Ectodermal cell (in vitro differentiated cells): ENCODE results near the gene RNF208.

Experiments
- H3K27ac ChIP-seq: 2 replicates; pipeline ENCODE4 v1.7.0; 2013; ENCODE audit warnings: mild to moderate bottlenecking, low read depth, low read length; ENCODE audit not compliant: insufficient read depth, poor library complexity, severe bottlenecking
- H3K27me3 ChIP-seq: 2 replicates; pipeline ENCODE4 v1.7.0; 2013; ENCODE audit warnings: mild to moderate bottlenecking, low read length; ENCODE audit not compliant: insufficient read depth, control insufficient read depth, poor library complexity, severe bottlenecking
- H3K36me3 ChIP-seq: one replicate; pipeline ENCODE4 v1.7.0; 2013; ENCODE audit warnings: low read length; ENCODE audit not compliant: control insufficient read depth, insufficient read depth
- H3K4me1 ChIP-seq: one replicate; pipeline ENCODE4 v1.7.0; 2013; ENCODE audit warnings: low read length; ENCODE audit not compliant: control insufficient read depth, insufficient read depth
- H3K4me3 ChIP-seq: 2 replicates; pipeline ENCODE4 v1.7.0; 2013; ENCODE audit warnings: low read depth, low read length, control low read depth; ENCODE audit not compliant: insufficient read depth
- H3K9me3 ChIP-seq: 2 replicates; pipeline ENCODE4 v1.7.0; 2013; ENCODE audit warnings: mild to moderate bottlenecking, low read length, moderate library complexity; ENCODE audit not compliant: control insufficient read depth
- WGBS, 2 experiments: methylation state at CpG; one replicate each; pipeline ENCODE4 v1.1.7; 2013; ENCODE audit warnings: missing lambda C conversion rate in 2 of 2; 5-methylcytosine and 5-hydroxymethylcytosine counted together

Gene RNF208

DNA sequence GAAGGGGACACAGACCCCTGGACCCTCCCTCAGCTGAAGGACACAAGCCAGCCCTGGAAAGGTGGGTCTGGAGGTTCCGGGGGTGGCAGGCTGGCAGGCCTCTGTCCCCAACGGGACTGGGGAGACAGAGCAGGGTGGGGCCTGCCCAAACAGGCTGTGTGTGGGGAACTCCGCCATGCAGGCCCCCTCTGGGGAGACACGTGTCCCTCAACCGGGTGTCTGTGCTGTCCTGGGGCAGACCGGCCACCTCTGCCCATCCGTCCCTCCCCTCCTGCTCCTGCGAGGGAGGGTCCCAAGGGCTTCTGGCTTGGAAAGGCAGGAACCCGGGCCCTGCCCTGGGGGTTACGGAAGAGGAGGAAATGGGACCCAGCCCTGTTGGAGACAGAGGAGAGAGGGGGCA lies 10.1 kb upstream of the RNF208 start:
- WGBS, 2 experiments: 90 to 91% methylated on average over 10 of the region's 10 CpGs
- Histone ChIP-seq H3K36me3 (no peaks in the 10 kb centered on the region), H3K27me3 (no peaks in the 10 kb centered on the region), H3K4me1 (peaks cover 10% of the 10 kb centered on the region), H3K27ac (no peak overlapping the region), H3K4me3 (no peak overlapping the region), H3K9me3 (no peaks in the 10 kb centered on the region)

DNA sequence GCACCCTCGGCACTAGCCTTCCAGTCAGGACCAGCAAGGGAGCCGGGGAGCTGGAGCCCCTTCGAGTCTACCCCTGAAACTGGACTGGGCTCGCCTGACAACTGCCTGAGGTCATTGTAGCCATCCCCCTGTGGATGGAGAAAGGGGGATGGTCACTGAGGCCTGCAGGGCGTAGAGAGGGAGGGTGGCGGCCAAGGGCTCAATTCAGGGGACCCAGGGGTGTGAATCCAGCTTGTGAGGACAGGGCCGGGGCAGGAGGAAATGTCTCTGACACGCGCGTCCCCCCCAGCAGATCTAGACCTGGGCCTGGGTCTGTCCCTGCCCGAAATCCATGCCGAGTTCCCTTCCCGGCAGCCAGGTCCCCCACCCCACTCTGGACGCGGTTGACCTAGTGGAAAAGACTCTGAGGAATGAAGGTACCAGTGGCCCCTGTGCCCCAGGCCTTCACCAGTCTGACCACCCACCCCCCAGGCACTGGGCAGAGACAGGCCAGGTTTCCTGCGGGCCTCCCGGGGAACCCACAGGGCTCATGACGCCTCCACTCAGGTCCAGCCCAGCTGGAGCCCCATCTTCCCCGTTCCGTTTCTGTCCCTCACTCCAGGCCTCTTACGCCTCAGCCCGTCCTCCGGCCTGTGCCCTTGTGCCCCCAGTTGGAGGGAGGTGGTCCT lies 9.5 kb upstream of the RNF208 start:
- Histone ChIP-seq H3K27ac (no peak overlapping the region), H3K9me3 (no peaks in the 10 kb centered on the region), H3K4me3 (no peak overlapping the region), H3K4me1 (peaks cover 4% of the 10 kb centered on the region), H3K27me3 (no peaks in the 10 kb centered on the region), H3K36me3 (no peaks in the 10 kb centered on the region)
- 91 to 92% methylated on average over 23 of the region's 23 CpGs for WGBS, 2 experiments

DNA sequence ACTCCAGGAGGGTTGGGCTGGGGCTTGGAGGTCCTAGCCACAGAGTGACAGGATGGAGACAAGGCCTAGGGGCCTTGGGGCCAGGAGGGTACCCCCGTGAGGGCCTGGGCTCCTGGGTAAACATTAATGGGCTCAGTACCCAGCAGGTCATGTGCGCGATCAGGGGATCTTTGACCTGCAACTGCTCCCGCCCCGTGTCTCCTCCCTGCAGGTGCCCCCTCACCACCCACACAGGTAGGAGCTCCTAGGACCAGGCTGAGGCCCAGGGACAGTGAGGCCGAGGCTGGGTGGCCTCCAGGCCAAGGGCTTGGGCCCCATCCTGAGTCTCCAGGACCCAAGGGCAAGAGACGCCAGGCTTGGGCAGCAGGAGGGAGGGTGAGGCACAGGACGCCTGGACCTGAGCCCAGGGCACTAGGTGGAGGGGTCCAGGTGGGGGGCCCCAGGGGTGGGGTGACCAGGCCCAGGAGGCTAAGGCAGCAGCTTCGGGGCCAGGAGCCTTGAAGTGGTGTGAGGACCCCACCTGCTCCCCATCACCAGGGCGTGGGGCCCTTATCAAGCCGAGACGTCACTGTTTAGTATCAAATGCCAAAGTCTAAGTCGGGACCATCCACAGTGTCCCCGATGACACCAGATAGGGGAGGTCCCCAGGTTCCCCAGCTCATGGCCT lies 8.8 kb upstream of the RNF208 start, which contains the start of gene SLC34A3:
SLC34A3 (plus strand) TSS at position 197 of the 667 bp plus-strand sequence. CDS start 802 bp downstream, outside the sequence.
- no peaks in the 10 kb centered on the region for H3K27me3 ChIP-seq

DNA sequence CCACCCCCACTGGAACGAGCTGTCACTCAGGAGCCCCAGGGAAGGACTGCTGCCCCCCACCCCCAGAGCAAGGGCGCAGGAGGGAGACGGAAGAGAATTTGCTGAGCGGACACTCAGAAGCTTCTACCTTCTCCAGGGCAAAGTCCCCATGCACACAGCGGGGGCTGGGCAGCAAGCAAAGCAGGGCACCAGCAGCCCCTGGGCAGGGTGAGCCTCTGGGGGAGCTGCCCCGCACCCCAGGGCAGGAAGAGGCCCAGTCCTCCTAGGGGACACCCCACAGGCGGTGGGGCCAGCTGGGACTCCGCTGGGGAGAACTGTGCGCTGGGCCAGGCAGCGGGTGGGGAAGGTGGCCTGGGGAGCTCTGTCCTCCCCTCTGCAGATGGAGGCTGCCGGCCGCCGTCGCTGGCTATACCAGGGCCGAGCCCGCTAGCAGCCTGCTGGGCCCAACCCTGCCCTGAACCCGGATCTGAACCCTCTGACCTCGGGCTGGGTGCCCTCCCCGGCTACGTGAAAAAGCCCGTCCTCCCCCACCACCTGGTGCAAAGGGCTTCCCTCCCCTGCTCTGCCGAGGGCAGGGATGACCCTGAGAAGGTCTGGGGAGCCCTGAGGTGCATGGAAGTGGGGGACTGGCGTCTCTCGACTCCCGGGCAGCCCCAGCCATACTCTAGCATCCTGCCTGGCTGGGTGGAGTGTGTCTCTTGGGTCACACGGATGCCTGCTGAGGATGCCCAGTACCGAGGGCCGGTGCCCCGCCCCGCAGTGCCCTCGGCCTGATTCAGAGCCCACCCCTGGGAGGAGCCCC lies 8.1 kb upstream of the RNF208 start:
- Histone ChIP-seq H3K4me1 (no peaks in the 10 kb centered on the region), H3K36me3 (no peaks in the 10 kb centered on the region), H3K27me3 (no peaks in the 10 kb centered on the region), H3K27ac (no peak overlapping the region), H3K9me3 (no peaks in the 10 kb centered on the region), H3K4me3 (no peak overlapping the region)
- 84 to 85% methylated on average over 31 of the region's 31 CpGs for WGBS, 2 experiments

More for the DNA sequence above, 8.8 kb upstream of the RNF208 start, which contains the start of gene SLC34A3:
- Histone ChIP-seq H3K36me3 (no peaks in the 10 kb centered on the region), H3K4me3 (no peak within 1 kb of the TSS), H3K9me3 (no peaks in the 10 kb centered on the region), H3K4me1 (no peaks in the 10 kb centered on the region), H3K27ac (no peak within 1 kb of the TSS)
- WGBS, 2 experiments: 86 to 89% methylated on average over 14 of the region's 14 CpGs

DNA sequence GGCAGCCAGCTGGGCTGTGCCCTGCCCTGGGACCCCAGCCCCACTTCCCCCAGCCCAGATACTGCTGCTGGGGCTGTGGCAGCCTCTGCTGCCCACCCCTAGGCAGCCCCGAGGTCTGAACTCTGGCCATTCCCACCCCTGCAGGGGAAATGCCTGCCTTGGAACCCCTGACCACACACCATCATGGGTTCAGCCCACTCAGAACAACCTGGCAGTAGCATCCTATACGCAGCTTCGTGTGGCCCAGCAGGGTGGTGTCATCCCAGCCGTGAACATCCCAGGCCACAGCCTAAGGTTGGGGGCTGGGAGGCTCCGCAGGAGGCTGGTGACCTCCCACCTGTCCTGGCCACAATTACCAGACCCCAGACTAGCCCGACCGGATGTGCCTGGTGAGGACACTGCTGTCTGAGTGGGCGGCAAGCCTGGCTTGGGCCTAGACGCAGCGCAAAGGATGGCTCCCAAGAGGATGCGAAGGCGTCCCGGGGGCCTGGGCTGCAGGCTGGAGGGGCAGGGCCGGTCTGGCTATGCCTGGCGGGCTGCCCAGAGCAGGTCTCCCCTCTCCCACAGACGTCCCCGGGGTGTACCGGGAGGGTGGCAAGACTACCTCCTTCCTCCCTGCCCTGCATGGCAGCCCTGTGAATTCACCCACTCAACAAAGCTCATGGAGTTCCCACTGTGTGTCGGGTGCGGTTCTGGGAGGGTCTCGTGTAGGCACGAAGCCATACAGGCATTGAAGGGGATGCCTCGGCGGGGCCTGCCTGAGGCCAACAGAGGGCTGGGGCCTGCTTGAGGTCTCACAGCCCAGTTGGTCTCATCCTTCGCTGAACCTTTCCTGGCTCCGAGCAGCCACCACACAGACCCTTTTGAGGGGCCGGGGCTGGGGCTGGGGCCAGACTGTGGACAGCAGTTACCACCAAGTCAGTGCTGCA lies 7.2 kb upstream of the RNF208 start:
- no peaks in the 10 kb centered on the region for H3K27me3 ChIP-seq
- H3K4me3 ChIP-seq: no peak overlapping the region
- no peaks in the 10 kb centered on the region for H3K36me3 ChIP-seq
- no peak overlapping the region for H3K27ac ChIP-seq
- WGBS, 2 experiments: 90% methylated on average over 27 of the region's 27 CpGs
- H3K4me1 ChIP-seq: no peaks in the 10 kb centered on the region
- no peaks in the 10 kb centered on the region for H3K9me3 ChIP-seq

DNA sequence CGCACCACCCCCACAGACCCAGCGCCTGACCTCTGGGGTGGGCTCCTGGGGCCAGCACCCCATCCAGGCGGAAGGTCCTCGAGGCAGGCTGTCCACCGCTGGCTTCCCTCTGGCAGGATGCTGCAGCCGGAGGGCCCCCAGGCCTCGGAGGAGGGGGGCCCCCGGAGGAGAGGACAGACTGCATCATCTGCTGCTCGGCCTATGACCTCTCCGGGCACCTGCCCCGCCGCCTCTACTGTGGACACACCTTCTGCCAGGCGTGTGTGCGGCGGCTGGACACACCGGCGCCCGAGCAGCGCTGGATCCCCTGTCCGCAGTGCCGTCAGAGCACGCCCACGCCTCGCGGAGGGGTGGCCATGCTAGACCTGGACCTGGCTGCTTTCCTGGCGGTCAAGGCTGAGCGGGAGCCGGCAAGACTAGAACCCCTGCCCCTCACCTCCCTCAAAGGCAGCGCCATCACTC lies 6.5 kb upstream of the RNF208 start:
- H3K4me3 ChIP-seq: no peak overlapping the region
- no peak overlapping the region for H3K27ac ChIP-seq
- H3K27me3 ChIP-seq: no peaks in the 10 kb centered on the region
- WGBS, 2 experiments: 91 to 94% methylated on average over 29 of the region's 29 CpGs
- H3K4me1 ChIP-seq: no peaks in the 10 kb centered on the region
- H3K36me3 ChIP-seq: no peaks in the 10 kb centered on the region
- no peaks in the 10 kb centered on the region for H3K9me3 ChIP-seq

DNA sequence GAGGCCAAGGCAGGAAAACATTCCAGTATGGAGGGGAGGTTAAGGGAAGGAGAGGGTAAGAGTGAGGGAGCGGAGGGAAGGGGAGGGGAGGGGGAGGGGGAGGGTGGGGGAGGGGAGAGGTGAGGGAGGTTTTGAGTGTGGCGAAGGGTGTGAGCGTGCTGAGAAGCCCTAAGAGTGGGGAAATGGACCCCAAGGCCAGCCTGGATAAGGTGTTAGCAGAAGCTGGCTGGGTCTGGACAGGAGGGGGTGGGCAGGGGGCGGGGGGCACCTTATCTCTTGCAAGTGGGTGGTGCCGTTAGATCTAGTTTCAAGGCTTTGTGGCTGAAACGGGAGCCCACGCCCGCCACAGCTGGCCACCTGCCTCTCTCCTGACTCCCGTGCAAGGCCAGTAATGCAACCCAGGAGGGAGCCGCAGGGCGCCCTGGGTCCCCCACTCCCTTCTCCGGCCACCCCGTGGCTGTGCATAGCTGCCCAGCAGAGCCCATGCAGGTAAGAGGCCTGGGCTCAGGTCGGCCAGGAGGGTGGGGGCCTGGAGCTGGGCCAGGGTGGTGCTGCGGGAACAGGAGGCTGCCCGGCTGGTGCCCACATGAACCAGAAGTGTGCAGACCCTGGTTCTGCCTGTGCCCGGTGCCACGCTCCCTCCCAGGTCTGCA lies 5.9 kb upstream of the RNF208 start:
- Histone ChIP-seq H3K9me3 (no peaks in the 10 kb centered on the region), H3K4me1 (no peaks in the 10 kb centered on the region), H3K36me3 (no peaks in the 10 kb centered on the region), H3K27ac (no peak overlapping the region), H3K27me3 (peaks cover 3% of the 10 kb centered on the region), H3K4me3 (no peak overlapping the region)
- WGBS, 2 experiments: 70% methylated on average over 17 of the region's 18 CpGs

DNA sequence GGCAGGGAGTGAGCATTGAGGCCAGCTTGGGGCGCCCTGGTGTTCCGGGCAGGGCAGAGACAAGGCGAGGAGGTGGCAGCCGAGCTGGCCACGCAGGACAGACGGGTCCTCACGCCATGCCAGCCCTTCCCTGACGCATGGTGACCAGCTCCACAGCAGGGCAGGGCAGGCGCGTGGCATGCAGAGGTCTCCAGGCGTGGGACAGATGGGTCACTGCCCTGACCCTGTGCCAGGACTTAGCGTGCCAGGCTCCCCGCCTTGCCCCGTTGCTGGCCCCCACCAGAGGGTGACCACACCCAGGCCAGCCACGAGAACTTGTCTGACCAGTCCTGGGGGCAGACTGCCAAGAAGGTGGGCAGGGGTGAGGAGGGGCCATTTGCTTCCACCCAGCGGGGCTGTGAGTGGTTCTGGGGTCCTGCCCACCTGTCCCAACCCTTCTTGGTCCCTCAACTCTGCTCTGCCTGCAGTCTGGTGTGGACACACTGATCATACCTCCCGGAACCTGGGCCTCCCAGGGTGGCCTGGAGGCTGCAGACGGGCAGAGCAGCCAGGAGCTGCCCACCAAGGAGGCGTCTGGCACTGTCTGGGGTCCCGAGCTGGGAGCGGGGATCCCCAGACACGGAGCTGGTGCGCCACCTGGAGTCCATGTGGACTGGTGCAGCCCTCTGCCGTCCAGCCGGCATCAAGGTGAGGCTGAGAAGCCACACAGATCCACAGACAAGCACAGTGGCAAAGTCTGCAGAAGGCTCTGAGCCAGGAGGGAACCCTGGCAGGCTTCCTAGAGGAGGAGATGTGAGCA lies 5.2 kb upstream of the RNF208 start, which contains the start of gene RNF224:
RNF224 (plus strand) TSS at position 449 of the 799 bp plus-strand sequence. CDS start 834 bp downstream, outside the sequence.
- Histone ChIP-seq H3K9me3 (no peaks in the 10 kb centered on the region), H3K27ac (no peak within 1 kb of the TSS), H3K36me3 (no peaks in the 10 kb centered on the region), H3K27me3 (peaks cover 10% of the 10 kb centered on the region), H3K4me1 (no peaks in the 10 kb centered on the region), H3K4me3 (no peak within 1 kb of the TSS)
- WGBS, 2 experiments: 57 to 58% methylated on average over 25 of the region's 25 CpGs
